HCT116 (cell line): ENCODE data around the gene DIP2C. TPM values are rescaled to one million over a fixed set of nuclear protein-coding genes. Genes with fewer than 3 reads are reported as not detected.
"Not testable (repeated sequence)": the region's sequence is repeated elsewhere in the genome, so short reads cannot be mapped to it uniquely, and the experiment has no call there.

ENCODE experiments used
- ATAC-seq: fragments of 200-7000 bp; cut with Tn5 transposase; 2 replicates; pipeline ENCODE4 v1.9.1; 2020; ENCODE audit warnings: mild to moderate bottlenecking, moderate library complexity
- BruUV-seq: library from RNA; stranded (reverse); fragments of 400-500 nt; replicated peaks from 2 replicates; lab custom pipeline; 2021; lab: Mats Ljungman, UMichigan
- CTCF ChIA-PET: fragments of 300-600 bp; sonication (Branson Sonifier 250); formaldehyde crosslinking; loops from one replicate; lab custom pipeline; 2021; ENCODE audit warnings: antibody characterized with exemption; lab: Charles Lee
- POLR2A ChIA-PET: fragments of 300-600, 350-600 bp; sonication (Branson Sonifier 250); formaldehyde crosslinking; loops from one replicate; lab custom pipeline; 2021; ENCODE audit warnings: antibody characterized with exemption; lab: Charles Lee
- RAD21 ChIA-PET, 2 experiments: fragments of 300-600 bp; sonication (Branson Sonifier 250); formaldehyde crosslinking; loops; one replicate each; lab custom pipeline; 2023; ENCODE audit warnings: low total read pairs in 2 of 2; ENCODE audit not compliant: uncharacterized antibody in 2 of 2, unreplicated experiment in 2 of 2, low non-redundant PET in 1 of 2; lab: Charles Lee
- DNase-seq: peaks from one replicate; pipeline ENCODE4 v3.0.0-alpha.2; 2010; ENCODE audit warnings: low read depth, low spot score
- H2AFZ ChIP-seq: fragments of 200-600 bp; shearing (Covaris generic), sonication (generic); 2 replicates; pipeline ENCODE4 v1.6.1; 2017; ENCODE audit warnings: low read depth, mixed run types, mixed read lengths, antibody characterized with exemption, low read length; ENCODE audit not compliant: poor library complexity, severe bottlenecking
- H3K27ac ChIP-seq: 2 replicates; pipeline ENCODE4 v1.5.1; 2012; ENCODE audit warnings: low read depth, low read length
- H3K27me3 ChIP-seq: fragments of 200-600 bp; sonication (generic); 2 replicates; pipeline ENCODE4 v1.6.1; 2016; ENCODE audit warnings: mixed run types, low read length, mixed read lengths; ENCODE audit not compliant: insufficient read depth
- H3K36me3 ChIP-seq, 2 experiments: fragments of 200-500 bp in 1 of 2; fragments of 200-600 bp in 1 of 2; sonication (Bioruptor generic) in 1 of 2; sonication (generic) in 1 of 2; 2 replicates each; pipeline versions ENCODE4 v1.5.1 to v1.6.1; 2014 to 2016; ENCODE audit warnings: low read length in 2 of 2, inconsistent platforms in 1 of 2, mixed read lengths in 1 of 2, mixed run types in 1 of 2; ENCODE audit not compliant: insufficient read depth in 2 of 2, control insufficient read depth in 1 of 2
- H3K4me1 ChIP-seq, 2 experiments: fragments of 200-600 bp in 1 of 2; sonication (generic) in 1 of 2; 2 replicates each; pipeline versions ENCODE4 v1.5.1 to v1.6.1; 2012 to 2017; ENCODE audit warnings: low read length in 2 of 2, inconsistent platforms in 1 of 2, mild to moderate bottlenecking in 1 of 2, mixed read lengths in 1 of 2, mixed run types in 1 of 2, moderate library complexity in 1 of 2; ENCODE audit not compliant: insufficient read depth in 2 of 2, control insufficient read depth in 1 of 2
- H3K4me2 ChIP-seq: fragments of 200-600 bp; sonication (generic); 2 replicates; pipeline ENCODE4 v1.6.1; 2017; ENCODE audit warnings: mixed run types, low read length, mixed read lengths
- H3K4me3 ChIP-seq, 2 experiments: fragments of 200-600 bp in 1 of 2; sonication (generic) in 1 of 2; replicated peaks in 1 of 2; 2 replicates each; pipeline ENCODE4 v1.5.1; 2011 to 2016; ENCODE audit warnings: low read length in 2 of 2, control low read depth in 1 of 2, low read depth in 1 of 2, mild to moderate bottlenecking in 1 of 2, mixed read lengths in 1 of 2, mixed run types in 1 of 2
- H3K79me2 ChIP-seq: fragments of 200-600 bp; sonication (generic); 2 replicates; pipeline ENCODE4 v1.6.1; 2017; ENCODE audit warnings: mild to moderate bottlenecking, mixed run types, low read length, moderate library complexity, mixed read lengths; ENCODE audit not compliant: insufficient read depth
- H3K9ac ChIP-seq: fragments of 200-600 bp; sonication (generic); 2 replicates; pipeline ENCODE4 v1.6.1; 2016; ENCODE audit warnings: low read length, mixed read lengths
- H3K9me2 ChIP-seq: fragments of 200-600 bp; sonication (generic), shearing (Covaris generic); 2 replicates; pipeline ENCODE4 v1.6.1; 2017; ENCODE audit warnings: mixed run types, mild to moderate bottlenecking, moderate library complexity; ENCODE audit not compliant: insufficient read depth
- H3K9me3 ChIP-seq, 2 experiments: fragments of 200-500 bp in 1 of 2; fragments of 200-600 bp in 1 of 2; sonication (Bioruptor generic) in 1 of 2; sonication (generic) in 1 of 2; 2 replicates each; pipeline ENCODE4 v1.6.1; 2014 to 2017; ENCODE audit warnings: low read length in 2 of 2, mixed read lengths in 2 of 2, inconsistent platforms in 1 of 2, low read depth in 1 of 2, mild to moderate bottlenecking in 1 of 2, mixed run types in 1 of 2, moderate library complexity in 1 of 2; ENCODE audit not compliant: control insufficient read depth in 1 of 2, insufficient read depth in 1 of 2
- H4K20me1 ChIP-seq: fragments of 200-600 bp; sonication (generic), shearing (Covaris generic); 2 replicates; pipeline ENCODE4 v1.6.1; 2017; ENCODE audit warnings: mixed run types, mild to moderate bottlenecking, moderate library complexity; ENCODE audit not compliant: insufficient read depth
- CBX3 ChIP-seq: IDR thresholded peaks from 2 replicates; pipeline ENCODE4 v1.6.1; 2012; ENCODE audit warnings: low read depth
- CEBPB ChIP-seq: IDR thresholded peaks from 2 replicates; pipeline ENCODE4 v1.6.1; 2012; ENCODE audit warnings: low read depth
- EGR1 ChIP-seq: IDR thresholded peaks from 2 replicates; pipeline ENCODE4 v1.6.1; 2012; ENCODE audit warnings: low read depth
- EZH2 ChIP-seq: fragments of 200-600 bp; sonication (generic); IDR thresholded peaks from 2 replicates; pipeline ENCODE4 v1.6.1; 2017; ENCODE audit warnings: antibody characterized with exemption, mixed run types
- POLR2AphosphoS5 ChIP-seq: IDR thresholded peaks from 2 replicates; pipeline ENCODE4 v1.6.1; 2011; ENCODE audit warnings: mild to moderate bottlenecking, low read depth, low read length, moderate library complexity
- SIN3A ChIP-seq: IDR thresholded peaks from 2 replicates; pipeline ENCODE4 v1.6.1; 2012; ENCODE audit warnings: low read depth
- SRF ChIP-seq: IDR thresholded peaks from 2 replicates; pipeline ENCODE4 v1.6.1; 2012; ENCODE audit warnings: low read depth
- TCF7L2 ChIP-seq: IDR thresholded peaks from 2 replicates; pipeline ENCODE4 v1.7.0; 2011; ENCODE audit warnings: borderline replicate concordance, inconsistent platforms; ENCODE audit not compliant: insufficient read depth, insufficient read length; ENCODE audit errors: extremely low read depth
- YY1 ChIP-seq: IDR thresholded peaks from 2 replicates; pipeline ENCODE4 v1.6.1; 2011; ENCODE audit warnings: low read length, low read depth, moderate library complexity, mild to moderate bottlenecking; ENCODE audit not compliant: insufficient replicate concordance; ENCODE audit errors: extremely low read depth
- ZFX ChIP-seq: fragments of 450-650 bp; IDR thresholded peaks from 2 replicates; pipeline ENCODE4 v1.6.1; 2017
- ZNF274 ChIP-seq: fragments of 200-500 bp; sonication (Bioruptor generic); IDR thresholded peaks from 2 replicates; pipeline ENCODE4 v1.6.1; 2014; ENCODE audit warnings: mild to moderate bottlenecking, low read depth, low read length, inconsistent platforms
- intact Hi-C: fragments of 100-400 bp; cut with micrococcal nuclease; formaldehyde crosslinking; loops from 2 replicates; pipeline ENCODE4 v1.10.0; 2022
- total RNA-seq: library from RNA; stranded (reverse); gene quantifications from one replicate; pipeline ENCODE4 v1.2.1, GENCODE V29; 2021; ENCODE audit not compliant: unreplicated experiment
- TF ChIP-seq, protein P1 (sequence below), 3 experiments: fragments of 200-600 bp in 1 of 3; sonication (generic) in 1 of 3; IDR thresholded peaks in 2 of 3; conservative IDR thresholded peaks in 1 of 3; 2 replicates each; pipeline ENCODE4 v1.5.1; 2012 to 2017; ENCODE audit warnings: low read depth in 2 of 3, low read length in 2 of 3, antibody characterized with exemption in 1 of 3, borderline replicate concordance in 1 of 3, control low read depth in 1 of 3, mild to moderate bottlenecking in 1 of 3, mixed read lengths in 1 of 3, mixed run types in 1 of 3, moderate library complexity in 1 of 3; ENCODE audit not compliant: insufficient read depth in 1 of 3

DIP2C gene
- total RNA-seq, 1 experiment from 2014 or later = 15.4 TPM

DNA sequence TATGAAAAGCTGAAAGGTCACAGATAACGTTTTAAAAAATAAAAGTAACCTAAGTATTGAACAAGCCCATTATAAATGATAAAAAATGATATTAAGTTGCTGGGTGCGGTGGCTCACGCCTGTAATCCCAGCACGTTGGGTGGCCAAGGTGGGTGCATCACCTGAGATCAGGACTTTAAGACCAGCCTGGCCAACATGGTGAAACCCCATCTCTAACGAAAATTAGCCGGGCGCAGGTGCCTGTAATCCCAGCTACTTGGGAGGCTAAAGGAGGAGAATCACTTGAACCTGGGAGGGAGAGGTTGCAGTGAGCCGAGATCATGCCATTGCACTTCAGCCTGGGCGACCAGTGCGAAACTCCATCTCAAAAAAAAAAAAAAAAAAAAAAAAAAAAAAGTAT lies 93.3 kb downstream of the DIP2C start:
- H3K27me3 ChIP-seq, H3K9ac ChIP-seq, H2AFZ ChIP-seq, H4K20me1 ChIP-seq, RAD21 ChIA-PET, intact Hi-C loops, H3K4me3 ChIP-seq, POLR2A ChIA-PET, H3K27ac ChIP-seq, H3K9me2 ChIP-seq, ATAC-seq, CTCF ChIA-PET, H3K4me2 ChIP-seq, BruUV-seq, H3K9me3 ChIP-seq, H3K4me1 ChIP-seq, DNase-seq, H3K36me3 ChIP-seq, H3K79me2 ChIP-seq: not testable (repeated sequence)

DNA sequence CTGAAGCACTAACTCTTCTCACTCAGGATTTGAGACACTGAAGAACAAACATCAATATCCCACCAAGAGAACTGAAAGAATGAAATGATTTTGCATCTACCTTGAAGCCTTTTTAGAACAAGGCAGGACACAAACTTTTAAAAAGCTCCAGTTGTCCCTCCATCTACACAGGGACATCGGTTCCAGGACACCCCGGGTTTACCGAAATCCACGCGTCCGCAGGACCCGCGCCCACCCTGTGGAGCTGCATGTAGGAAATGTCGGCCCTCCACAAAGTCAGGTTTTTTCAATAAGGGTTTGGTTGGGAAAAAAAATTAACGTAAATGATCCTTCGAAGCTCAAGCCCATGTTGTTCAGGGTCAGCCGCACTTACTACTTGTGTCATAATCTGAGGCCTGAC lies 94.0 kb downstream of the DIP2C start:
- peaks cover 0 to 4% of the 10 kb centered on the region in 2 experiments; a peak in 1 of 4 replicates for H3K4me1 ChIP-seq
- no peaks in the 10 kb centered on the region for H3K9me3 ChIP-seq
- H3K27me3 ChIP-seq = no peaks in the 10 kb centered on the region
- H3K27ac ChIP-seq = no peak overlapping the region
- H3K4me2 ChIP-seq = no peak overlapping the region
- H3K4me3 ChIP-seq = no peak overlapping the region
- no TSS peak for BruUV-seq
- DNase-seq (no peak), ATAC-seq (no peak)
- no peaks in the 10 kb centered on the region for H3K9me2 ChIP-seq
- intact Hi-C loops = no loop called here
- H3K36me3 ChIP-seq = no peaks in the 10 kb centered on the region
- TF ChIP-seq YY1 (no peak), ZFX (no peak), ZNF274 (no peak), TCF7L2 (no peak), EGR1 (no peak), POLR2AphosphoS5 (no peak), SIN3A (no peak), EZH2 (no peak), SRF (no peak), CEBPB (no peak), CBX3 (no peak)
- TF ChIP-seq, protein P1, sequence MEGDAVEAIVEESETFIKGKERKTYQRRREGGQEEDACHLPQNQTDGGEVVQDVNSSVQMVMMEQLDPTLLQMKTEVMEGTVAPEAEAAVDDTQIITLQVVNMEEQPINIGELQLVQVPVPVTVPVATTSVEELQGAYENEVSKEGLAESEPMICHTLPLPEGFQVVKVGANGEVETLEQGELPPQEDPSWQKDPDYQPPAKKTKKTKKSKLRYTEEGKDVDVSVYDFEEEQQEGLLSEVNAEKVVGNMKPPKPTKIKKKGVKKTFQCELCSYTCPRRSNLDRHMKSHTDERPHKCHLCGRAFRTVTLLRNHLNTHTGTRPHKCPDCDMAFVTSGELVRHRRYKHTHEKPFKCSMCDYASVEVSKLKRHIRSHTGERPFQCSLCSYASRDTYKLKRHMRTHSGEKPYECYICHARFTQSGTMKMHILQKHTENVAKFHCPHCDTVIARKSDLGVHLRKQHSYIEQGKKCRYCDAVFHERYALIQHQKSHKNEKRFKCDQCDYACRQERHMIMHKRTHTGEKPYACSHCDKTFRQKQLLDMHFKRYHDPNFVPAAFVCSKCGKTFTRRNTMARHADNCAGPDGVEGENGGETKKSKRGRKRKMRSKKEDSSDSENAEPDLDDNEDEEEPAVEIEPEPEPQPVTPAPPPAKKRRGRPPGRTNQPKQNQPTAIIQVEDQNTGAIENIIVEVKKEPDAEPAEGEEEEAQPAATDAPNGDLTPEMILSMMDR (IDR thresholded peaks at IDR 0.05 in 2 of 3, conservative IDR thresholded peaks at IDR 0.05 in 1 of 3; ENCODE audit: borderline replicate concordance in 1 of 3, insufficient read depth in 1 of 3, low read depth in 2 of 3, low read length in 2 of 3) = no peak
- CTCF ChIA-PET = no interaction called here
- POLR2A ChIA-PET = no interaction called here
- H4K20me1 ChIP-seq = no peaks in the 10 kb centered on the region
- RAD21 ChIA-PET = no interaction called here
- no peak overlapping the region for H2AFZ ChIP-seq
- H3K79me2 ChIP-seq = peaks cover 3% of the 10 kb centered on the region; the same call in 1 of the 2 replicates
- no peak overlapping the region for H3K9ac ChIP-seq
